Right forelimb (tissue), 1 donor: ENCODE results near the gene SENP7.
"Not testable (repeated sequence)": the region's sequence is repeated elsewhere in the genome, so short reads cannot be mapped to it uniquely, and the experiment has no call there.

Experiments
- DNase-seq: peaks from one replicate; pipeline ENCODE4 v3.0.0-alpha.2; 2018

SENP7 gene, protein sequence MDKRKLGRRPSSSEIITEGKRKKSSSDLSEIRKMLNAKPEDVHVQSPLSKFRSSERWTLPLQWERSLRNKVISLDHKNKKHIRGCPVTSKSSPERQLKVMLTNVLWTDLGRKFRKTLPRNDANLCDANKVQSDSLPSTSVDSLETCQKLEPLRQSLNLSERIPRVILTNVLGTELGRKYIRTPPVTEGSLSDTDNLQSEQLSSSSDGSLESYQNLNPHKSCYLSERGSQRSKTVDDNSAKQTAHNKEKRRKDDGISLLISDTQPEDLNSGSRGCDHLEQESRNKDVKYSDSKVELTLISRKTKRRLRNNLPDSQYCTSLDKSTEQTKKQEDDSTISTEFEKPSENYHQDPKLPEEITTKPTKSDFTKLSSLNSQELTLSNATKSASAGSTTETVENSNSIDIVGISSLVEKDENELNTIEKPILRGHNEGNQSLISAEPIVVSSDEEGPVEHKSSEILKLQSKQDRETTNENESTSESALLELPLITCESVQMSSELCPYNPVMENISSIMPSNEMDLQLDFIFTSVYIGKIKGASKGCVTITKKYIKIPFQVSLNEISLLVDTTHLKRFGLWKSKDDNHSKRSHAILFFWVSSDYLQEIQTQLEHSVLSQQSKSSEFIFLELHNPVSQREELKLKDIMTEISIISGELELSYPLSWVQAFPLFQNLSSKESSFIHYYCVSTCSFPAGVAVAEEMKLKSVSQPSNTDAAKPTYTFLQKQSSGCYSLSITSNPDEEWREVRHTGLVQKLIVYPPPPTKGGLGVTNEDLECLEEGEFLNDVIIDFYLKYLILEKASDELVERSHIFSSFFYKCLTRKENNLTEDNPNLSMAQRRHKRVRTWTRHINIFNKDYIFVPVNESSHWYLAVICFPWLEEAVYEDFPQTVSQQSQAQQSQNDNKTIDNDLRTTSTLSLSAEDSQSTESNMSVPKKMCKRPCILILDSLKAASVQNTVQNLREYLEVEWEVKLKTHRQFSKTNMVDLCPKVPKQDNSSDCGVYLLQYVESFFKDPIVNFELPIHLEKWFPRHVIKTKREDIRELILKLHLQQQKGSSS

DNA sequence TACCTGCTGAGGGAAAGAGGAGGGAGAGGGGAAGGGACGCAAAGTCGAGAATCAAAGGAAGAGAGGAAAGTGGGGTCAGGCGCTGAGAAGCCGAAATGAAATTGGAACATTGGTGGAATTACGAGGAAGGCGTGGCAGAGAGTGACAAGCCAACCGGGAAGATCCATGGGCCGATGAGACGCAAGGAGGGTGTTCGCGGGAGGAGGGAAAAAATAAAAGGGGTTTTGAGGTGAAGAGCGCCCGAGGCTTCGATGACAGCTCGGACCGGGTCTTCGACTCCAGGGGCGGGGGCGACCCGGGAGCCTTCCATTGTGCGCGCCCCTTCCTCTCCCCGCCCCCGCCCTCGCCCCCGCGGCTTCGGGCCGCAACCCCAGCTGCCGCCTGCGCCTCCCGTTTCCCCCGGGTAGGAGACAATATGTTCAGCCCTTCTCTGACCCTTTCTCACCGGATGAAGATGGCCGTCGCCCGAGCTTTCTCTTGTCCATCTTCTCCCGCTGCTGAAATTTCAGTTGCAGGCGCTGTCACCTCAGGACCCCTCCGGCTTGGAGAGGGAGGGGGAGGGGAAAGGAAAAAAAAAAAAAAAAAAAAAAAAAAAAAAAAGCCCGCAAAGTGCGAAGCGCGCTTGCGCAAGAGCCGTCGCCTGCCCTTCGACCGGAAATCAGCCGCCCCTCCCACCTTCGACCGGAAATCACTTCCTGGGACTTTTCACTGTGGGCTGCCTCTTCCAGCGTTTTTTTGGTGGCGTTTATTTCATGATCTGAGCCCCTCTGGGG is at the start of gene SENP7:
SENP7 (minus strand) TSS at position 567 of the 773 bp plus-strand sequence; CDS start at position 485, 82 bp downstream.
- DNase-seq: peak; percentile 89

DNA sequence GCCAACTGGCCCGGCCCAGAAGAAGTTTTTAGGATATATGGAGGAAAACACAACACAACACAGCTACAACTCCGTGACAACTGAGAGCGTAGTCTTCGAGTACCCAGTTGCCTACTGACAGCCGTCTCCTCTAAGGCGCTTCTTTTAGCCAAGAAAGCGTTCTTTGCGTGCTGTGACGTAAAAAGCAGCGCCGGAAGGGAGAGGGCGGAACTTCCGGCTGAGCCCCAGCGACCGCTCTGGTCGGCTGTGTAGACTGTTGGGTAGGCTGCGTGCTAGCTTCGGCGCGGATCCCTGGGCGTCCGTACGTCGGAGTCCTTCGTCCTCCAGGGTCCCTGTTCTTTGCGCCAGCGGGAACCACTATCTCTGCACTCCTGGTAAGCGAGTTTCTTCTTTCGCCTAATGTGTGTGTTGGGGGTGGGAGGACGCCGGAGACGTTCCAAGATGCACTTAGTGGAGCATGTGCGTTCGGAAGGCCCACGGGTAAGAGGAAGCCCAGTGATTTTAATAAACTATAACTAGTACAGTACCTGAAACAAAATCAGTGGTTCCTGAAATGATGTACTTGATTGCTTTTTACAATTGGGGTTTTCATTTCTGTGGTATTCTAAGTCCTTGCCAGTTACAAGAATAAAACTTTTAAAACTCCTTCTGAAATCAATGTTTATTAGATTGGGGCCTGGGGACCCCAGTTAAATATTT is 48.8 kb upstream of the SENP7 start, which contains the start of gene TRMT10C:
TRMT10C (plus strand) TSS at position 239 of the 699 bp plus-strand sequence. CDS start 2,914 bp downstream, outside the sequence.
- DNase-seq: peak; percentile 96

DNA sequence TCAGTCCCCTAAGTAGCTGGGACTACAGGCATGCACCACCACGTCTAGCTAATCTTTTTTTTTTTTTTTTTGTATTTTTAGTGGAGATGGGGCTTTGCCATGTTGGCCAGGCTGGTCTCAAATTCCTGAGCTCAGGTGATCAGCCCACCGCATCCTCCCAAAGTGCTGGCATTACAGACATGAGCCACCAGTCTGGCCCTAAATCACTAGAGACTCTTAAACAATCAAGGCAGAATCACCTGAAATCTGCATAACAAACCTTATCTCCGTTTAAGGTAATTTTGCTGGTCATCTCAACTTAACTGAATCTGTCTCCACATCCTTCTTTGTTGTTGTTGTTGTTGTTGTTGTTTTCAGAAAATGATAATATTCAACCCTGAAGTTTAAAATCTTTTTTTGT is 43.1 kb upstream of the SENP7 start:
- DNase-seq: no peak

GRCh38 chr3:101553381-101553780 is 40.4 kb upstream of the SENP7 start:
- not testable (repeated sequence) for DNase-seq

DNA sequence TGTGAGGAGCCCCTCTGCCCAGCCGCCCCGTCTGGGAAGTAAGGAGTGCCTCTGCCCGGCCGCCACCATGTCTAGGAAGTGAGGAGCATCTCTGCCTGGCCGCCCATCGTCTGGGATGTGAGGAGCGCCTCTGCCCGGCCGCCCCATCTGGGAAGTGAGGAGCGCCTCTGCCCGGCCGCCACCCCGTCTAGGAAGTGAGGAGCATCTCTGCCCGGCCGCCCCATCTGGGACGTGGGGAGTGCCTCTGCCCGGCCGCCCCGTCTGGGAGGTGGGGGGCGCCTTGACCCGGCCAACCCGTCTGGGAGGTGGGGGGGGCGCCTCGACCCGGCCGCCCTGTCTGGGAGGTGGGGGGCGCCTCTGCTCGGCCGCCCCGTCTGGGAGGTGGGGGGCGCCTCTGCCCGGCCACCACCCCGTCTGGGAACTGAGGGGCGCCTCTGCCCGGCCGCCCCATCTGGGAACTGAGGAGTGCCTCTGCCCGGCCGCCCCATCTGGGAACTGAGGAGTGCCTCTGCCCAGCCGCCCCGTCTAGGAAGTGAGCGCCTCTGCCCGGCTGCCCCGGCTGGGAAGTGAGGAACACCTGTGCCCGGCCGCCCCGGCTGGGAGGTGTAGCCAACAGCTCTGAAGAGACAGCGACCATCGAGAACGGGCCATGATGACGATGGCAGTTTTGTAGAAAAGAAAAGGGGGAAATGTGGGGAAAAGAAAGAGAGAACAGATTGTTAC is 38.5 kb upstream of the SENP7 start:
- DNase-seq: not testable (repeated sequence)

DNA sequence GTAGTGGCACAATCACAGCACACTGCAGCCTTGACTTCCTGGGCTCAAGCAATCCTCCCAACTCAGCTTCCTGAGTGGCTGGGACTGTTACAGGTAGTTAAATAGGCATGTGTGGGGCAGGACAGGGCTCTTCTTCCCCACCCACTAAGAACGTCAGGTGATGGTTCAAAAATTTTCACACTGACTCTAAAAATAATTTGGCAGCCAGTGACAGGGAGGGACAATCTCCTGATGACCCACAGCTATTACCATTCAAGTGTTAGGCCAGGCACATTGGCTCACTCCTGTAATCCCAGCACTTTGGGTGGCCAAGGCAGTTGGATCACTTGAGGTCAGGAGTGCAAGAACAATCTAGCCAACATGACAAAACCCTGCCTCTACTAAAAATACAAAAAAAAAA is 36.5 kb upstream of the SENP7 start:
- no peak for DNase-seq

DNA sequence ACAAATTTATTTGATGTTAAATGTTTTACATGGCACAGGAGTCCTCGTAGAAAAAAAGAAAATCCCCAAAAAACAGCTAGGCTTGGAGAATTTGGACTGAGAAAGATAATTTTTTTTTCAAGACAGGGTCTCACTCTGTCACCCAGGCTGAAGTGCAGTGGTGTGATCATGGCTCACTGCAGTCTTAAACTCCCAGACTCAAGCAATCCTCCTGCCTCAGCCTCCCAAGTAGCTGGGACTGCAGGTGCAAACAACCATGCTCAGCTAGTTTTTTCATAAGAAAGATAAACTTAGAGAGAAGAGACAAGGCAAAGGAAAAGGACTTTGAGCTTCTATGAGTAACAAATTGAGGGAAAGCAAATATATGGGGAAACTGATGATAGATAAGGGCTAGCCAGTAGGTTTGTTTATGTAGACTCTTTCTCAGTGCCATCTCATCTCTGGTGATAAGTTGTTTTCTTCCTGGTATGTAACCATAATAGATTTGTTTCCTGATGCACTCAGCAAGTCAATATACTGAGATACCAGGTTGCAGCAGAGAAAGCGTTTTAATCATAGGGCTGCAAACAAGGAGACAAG is 35.6 kb upstream of the SENP7 start:
- no peak for DNase-seq

DNA sequence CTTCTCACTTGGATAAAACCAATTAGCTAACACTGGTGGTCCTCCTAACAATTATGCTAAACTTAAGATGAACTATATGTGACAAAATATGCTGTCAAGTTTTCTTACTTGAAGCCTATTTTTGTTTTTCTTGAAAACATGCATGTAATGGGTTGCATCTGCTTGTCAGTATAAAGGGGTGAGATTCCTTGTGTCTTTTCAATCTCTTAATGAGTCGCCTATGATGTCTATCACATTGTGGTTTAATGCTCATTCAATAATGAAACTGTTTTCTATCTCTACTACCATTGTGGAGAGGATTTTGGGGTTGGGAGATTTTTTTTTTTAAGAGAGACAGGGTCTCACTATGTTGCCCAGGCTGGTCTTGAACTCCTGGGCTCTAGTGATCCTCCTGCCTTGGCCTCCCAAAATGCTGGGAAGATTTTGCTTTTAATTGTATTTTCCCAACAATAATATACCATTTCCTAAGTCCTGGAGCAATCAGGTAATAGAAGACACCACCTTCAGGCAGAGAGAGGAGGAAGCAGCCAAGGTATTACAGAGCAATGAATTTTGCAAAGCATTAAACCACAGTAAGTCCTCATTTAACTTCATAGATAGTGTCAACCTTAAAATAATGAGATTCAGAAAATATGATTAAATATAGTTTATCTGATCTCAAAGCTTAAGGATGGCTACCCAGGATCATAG is 31.3 kb upstream of the SENP7 start:
- no peak for DNase-seq

- no peak for DNase-seq
These were observed 29.9 kb upstream of the SENP7 start for GRCh38 chr3:101542957-101543356.

GRCh38 chr3:101536955-101537354 is 23.9 kb upstream of the SENP7 start:
- DNase-seq: not testable (repeated sequence)

DNA sequence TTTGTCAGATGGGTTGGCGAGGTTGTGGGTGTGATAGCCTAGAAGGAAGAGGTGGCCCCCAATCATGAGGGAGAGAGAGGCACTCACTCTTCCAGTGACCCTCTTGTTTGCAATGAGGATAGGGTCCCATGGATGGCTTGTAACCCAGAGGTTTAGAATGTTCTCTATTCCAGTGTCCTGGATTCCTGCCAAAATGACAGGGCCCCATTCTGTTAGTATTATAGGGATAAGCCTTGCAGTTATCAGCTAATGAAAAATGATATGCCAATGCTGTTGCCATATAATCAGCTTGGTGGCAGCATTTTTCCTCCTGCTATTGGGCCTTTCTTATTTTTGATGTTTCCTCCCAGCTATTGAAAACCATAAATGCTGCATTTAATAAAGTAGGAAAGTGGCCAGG is 23.3 kb upstream of the SENP7 start:
- DNase-seq: no peak

GRCh38 chr3:101535221-101535620 is 22.2 kb upstream of the SENP7 start:
- no peak for DNase-seq

DNA sequence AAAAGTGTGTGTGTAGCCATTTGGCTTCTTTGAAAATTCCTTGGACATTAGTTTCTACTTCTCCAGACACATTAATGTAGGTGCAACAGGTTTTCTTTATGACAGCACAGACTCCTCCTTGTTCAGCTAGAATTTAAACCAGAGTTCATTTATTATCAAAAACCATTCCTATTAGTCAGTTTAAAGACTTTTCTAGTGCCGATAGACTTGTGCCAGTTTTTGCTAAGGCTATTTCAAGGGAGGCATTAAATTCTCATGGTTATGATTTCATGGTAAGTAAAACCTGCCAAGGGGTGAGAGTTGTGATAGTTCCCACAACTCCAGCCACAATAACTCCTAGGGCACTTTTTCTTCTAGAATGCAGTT is 20.6 kb upstream of the SENP7 start:
- DNase-seq: no peak

- DNase-seq: no peak
These were observed 20.0 kb upstream of the SENP7 start for GRCh38 chr3:101532783-101533602.

DNA sequence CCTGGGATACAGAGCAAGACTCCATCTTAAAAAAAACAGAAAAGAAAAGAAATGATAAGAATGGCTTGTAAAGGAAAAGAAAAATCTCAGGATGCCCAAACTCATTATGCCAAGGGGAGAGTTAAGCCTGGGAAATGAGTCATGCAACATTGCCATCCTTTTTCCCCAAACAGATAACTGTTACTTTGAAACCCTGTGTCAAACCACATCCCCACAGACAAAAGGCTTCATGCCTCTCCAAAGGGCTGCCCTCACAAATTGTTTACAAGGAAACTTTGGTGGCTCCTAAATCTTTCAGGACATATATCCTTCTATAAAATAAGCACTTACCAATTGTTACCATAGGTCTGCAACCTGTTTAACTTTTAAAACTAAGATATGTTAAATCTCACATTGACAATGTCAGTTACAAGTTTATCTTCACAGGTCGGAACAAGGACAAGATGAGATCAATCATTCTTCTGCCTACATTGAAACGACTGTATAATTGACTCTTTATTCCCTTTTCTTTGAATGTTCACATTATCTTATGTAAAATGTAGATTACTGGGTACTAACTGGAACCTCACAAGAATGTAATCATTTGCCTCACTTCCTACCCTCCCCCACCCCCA is 18.6 kb upstream of the SENP7 start:
- DNase-seq: no peak

DNA sequence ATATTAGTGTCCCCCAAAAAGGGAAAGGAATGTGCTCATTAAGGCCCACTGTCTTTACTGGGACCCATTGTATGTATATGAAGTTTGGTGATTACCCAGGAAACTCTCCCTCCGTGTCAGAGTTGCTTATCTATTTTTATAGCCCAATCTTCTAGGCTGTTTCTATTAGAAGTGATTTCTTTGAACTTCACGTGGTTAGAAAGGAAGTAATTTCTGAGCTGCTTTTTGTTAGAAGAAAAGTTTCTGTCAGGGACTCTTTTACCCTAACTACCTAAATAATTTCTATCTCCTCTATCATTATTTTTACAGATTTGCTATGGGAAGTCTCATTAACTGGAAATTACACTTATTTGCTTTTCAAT is 17.7 kb upstream of the SENP7 start:
- DNase-seq: no peak

DNA sequence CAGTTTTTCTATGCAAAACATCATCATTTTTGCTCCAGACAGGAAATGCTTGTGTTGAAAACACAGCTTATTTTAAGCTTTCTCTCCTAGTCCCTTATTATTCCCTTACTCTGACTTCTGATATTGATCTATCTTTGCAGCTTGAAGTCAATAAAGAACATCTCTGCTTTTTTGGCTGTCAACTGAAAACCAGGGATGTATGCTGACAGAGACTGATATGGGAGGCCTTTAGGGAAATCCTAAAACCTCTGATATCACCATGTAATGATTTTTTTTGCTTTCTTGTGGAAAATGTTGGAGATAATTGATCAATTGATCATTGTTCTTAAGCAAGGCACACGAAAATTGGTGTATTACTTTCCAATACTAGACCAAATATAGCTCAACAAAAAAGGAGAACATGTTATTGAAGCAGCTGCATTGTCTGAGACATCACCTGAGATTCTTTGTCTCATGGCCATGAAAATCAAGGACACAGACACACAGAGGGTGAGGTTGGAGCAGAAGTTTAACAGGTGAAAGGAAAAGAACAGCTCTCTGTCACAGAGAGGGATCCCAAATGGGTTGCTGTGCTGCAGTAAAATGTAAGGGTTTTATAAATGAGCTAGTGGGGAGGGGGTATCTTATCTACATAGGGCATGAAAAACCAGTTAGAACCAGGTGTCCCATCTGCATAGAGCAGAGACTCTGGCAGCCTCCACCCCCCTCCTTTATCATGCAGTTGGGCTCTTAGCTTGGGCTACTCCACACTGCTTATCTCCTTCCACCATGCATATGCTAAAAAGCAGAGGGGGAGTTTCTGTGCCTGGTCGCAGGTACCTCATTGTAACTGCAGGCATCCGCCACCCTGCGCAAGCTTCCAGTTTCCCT is 17.0 kb upstream of the SENP7 start:
- no peak for DNase-seq

DNA sequence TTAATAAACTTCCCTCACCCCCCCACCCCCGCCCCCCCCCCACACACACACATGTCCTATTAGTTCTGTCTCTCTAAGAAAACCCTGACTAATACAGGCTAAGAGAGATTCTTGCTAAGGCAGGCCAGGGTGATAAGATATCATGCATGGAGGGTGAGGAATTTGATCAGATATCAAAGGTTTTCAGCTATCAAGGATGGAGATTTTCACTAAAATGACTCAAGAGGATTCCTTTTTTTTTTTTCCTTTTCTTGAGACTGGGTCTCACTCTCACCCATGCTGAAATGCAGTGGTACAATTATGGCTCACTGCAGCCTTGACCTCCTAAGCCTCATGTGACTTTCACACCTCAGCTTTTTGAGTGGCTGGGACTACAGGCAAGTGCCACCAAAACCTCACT is 14.9 kb upstream of the SENP7 start:
- no peak for DNase-seq
